Gastrocnemius medialis (tissue), 4 donors: ENCODE data around the gene TNRC18. TPM values are rescaled to one million over a fixed set of nuclear protein-coding genes. Genes with fewer than 3 reads are reported as not detected.
A peak's percentile ranks its signal among the peaks of the same experiment; 100 is the strongest.

Experiments
- ATAC-seq, 2 donors: fragments of 150-250 bp; one replicate each; pipeline ENCODE4 v1.9.1; 2016
- DNase-seq, 2 donors: peaks; one replicate each; pipeline ENCODE4 v3.0.0-alpha.2; 2019
- H3K27ac ChIP-seq, 4 donors: fragments of 200-600 bp; sonication (generic); 1 replicate in 1 of 4; 2 replicates in 3 of 4; pipeline ENCODE4 v1.5.1; 2016 to 2018; ENCODE audit warnings: mild to moderate bottlenecking in 2 of 4, moderate library complexity in 1 of 4
- H3K27me3 ChIP-seq, 3 donors: fragments of 200-600 bp; sonication (generic) in 2 of 3; 1 replicate in 1 of 3; 2 replicates in 2 of 3; pipeline versions ENCODE4 v1.5.1 to v1.6.0; 2016 to 2019; ENCODE audit warnings: mild to moderate bottlenecking in 1 of 3, moderate library complexity in 1 of 3
- H3K36me3 ChIP-seq, 2 donors: fragments of 200-600 bp; sonication (generic) in 1 of 2; one replicate each; pipeline ENCODE4 v1.5.1; 2017 to 2018
- H3K4me1 ChIP-seq, 2 donors: fragments of 200-600 bp; sonication (generic) in 1 of 2; one replicate each; pipeline ENCODE4 v1.5.1; 2016 to 2017; ENCODE audit warnings: mild to moderate bottlenecking in 2 of 2
- H3K4me3 ChIP-seq, 4 donors: fragments of 200-600 bp; sonication (generic) in 3 of 4; 1 replicate in 1 of 4; 2 replicates in 3 of 4; pipeline ENCODE4 v1.5.1; 2016 to 2019; ENCODE audit warnings: mild to moderate bottlenecking in 2 of 4
- H3K9me3 ChIP-seq, 3 donors: fragments of 200-600 bp; sonication (generic) in 2 of 3; 1 replicate in 1 of 3; 2 replicates in 2 of 3; pipeline ENCODE4 v1.5.1; 2016 to 2019
- CTCF ChIP-seq, 5 experiments: fragments of 450-650 bp in 3 of 5; fragments of 200-600 bp in 2 of 5; sonication (generic) in 2 of 5; IDR thresholded peaks in 4 of 5; conservative IDR thresholded peaks in 1 of 5; 1 replicate in 4 of 5; 2 replicates in 1 of 5; pipeline ENCODE4 v1.5.1; 2016 to 2019; ENCODE audit warnings: antibody characterized with exemption in 5 of 5, mild to moderate bottlenecking in 3 of 5, moderate library complexity in 3 of 5
- POLR2A ChIP-seq, 2 donors: fragments of 450-650 bp; IDR thresholded peaks; one replicate each; pipeline ENCODE4 v1.6.1; 2017; ENCODE audit warnings: antibody characterized with exemption in 2 of 2, mild to moderate bottlenecking in 2 of 2, moderate library complexity in 2 of 2
- in situ Hi-C, 4 donors: fragments of 200-750 bp; cut with MboI; loops; one replicate each; pipeline versions ENCODE4 v1.15.0 to v1.8.0; 2017; ENCODE audit warnings: low sequenced_read_pairs in 4 of 4
- intact Hi-C: fragments of 100-400 bp; cut with DNase I; formaldehyde crosslinking; loops from one replicate; pipeline ENCODE4 v1.15.1; 2023; ENCODE audit warnings: low total_unique reads
- total RNA-seq, 4 donors: library from RNA; depleted of rRNA; stranded (reverse); fragments of >200 nt; gene quantifications; one replicate each; pipeline versions ENCODE4 v1.1.0 to v1.2.3, GENCODE V29; 2016

TNRC18 gene
- total RNA-seq, 4 donors from 2014 or later, result 8.7 to 31.2 (median 20.5) TPM

GRCh38 chr7:5448378-5449037 is 24.9 kb upstream of the TNRC18 start:
- DNase-seq, result no peak
- in situ Hi-C loops, result loop anchor here in 2 of 4 donors (5.0 to 10.0 kb wide), 2 partner anchors 84 to 91 kb away; no protein-coding TSS in a partner anchor
- ATAC-seq, result no peak

GRCh38 chr7:5445981-5446594 is 22.5 kb upstream of the TNRC18 start:
- Histone ChIP-seq H3K27me3 (no peaks in the 10 kb centered on the region), H3K4me1 (peaks cover 0 to 5% of the 10 kb centered on the region in 2 donors), H3K27ac (no peak overlapping the region), H3K36me3 (no peaks in the 10 kb centered on the region), H3K9me3 (no peaks in the 10 kb centered on the region), H3K4me3 (no peak overlapping the region)
- ATAC-seq (no peak), DNase-seq (no peak)
- in situ Hi-C loops (loop anchor here in 2 of 4 donors (5.0 to 10.0 kb wide), 2 partner anchors 81 to 89 kb away; no protein-coding TSS in a partner anchor), intact Hi-C loops (no loop called here)
- no peak for TF ChIP-seq CTCF (IDR thresholded peaks at IDR 0.05 in 4 of 5, conservative IDR thresholded peaks at IDR 0.05 in 1 of 5)
- no peak for TF ChIP-seq POLR2A (IDR thresholded peaks at IDR 0.05)

More at GRCh38 chr7:5448378-5449037, 24.9 kb upstream of the TNRC18 start:
- no peaks in the 10 kb centered on the region for H3K9me3 ChIP-seq
- no peak for TF ChIP-seq CTCF (IDR thresholded peaks at IDR 0.05 in 4 of 5, conservative IDR thresholded peaks at IDR 0.05 in 1 of 5)
- intact Hi-C loops, result no loop called here
- H3K4me3 ChIP-seq, result no peak overlapping the region
- no peaks in the 10 kb centered on the region for H3K36me3 ChIP-seq
- H3K4me1 ChIP-seq, result peaks cover 0 to 7% of the 10 kb centered on the region in 2 donors
- H3K27ac ChIP-seq, result no peak overlapping the region
- no peaks in the 10 kb centered on the region for H3K27me3 ChIP-seq

- H3K27me3 ChIP-seq, result no peaks in the 10 kb centered on the region
- H3K4me1 ChIP-seq, result peaks cover 0 to 5% of the 10 kb centered on the region in 2 donors
- no peak for TF ChIP-seq POLR2A (IDR thresholded peaks at IDR 0.05)
- no peak for TF ChIP-seq CTCF (IDR thresholded peaks at IDR 0.05 in 4 of 5, conservative IDR thresholded peaks at IDR 0.05 in 1 of 5)
- DNase-seq (no peak), ATAC-seq (peak; percentile 34)
- in situ Hi-C loops, result loop anchor here in 1 of 4 donors (10.0 kb wide), 1 partner anchor 79 kb away; no protein-coding TSS in a partner anchor
- H3K27ac ChIP-seq, result no peak overlapping the region
- H3K4me3 ChIP-seq, result no peak overlapping the region
- intact Hi-C loops, result no loop called here
- H3K9me3 ChIP-seq, result no peaks in the 10 kb centered on the region
- H3K36me3 ChIP-seq, result no peaks in the 10 kb centered on the region
Observed at GRCh38 chr7:5443678-5444077, 20.0 kb upstream of the TNRC18 start.

GRCh38 chr7:5442757-5443305 is 19.2 kb upstream of the TNRC18 start:
- peaks cover 2 to 5% of the 10 kb centered on the region in 2 donors for H3K4me1 ChIP-seq
- DNase-seq (no peak), ATAC-seq (no peak)
- no peaks in the 10 kb centered on the region for H3K36me3 ChIP-seq
- intact Hi-C loops, result no loop called here
- H3K27me3 ChIP-seq, result no peaks in the 10 kb centered on the region
- TF ChIP-seq CTCF (IDR thresholded peaks at IDR 0.05 in 4 of 5, conservative IDR thresholded peaks at IDR 0.05 in 1 of 5) (no peak), POLR2A (IDR thresholded peaks at IDR 0.05) (no peak)
- no peak overlapping the region for H3K27ac ChIP-seq
- in situ Hi-C loops, result loop anchor here in 1 of 4 donors (10.0 kb wide), 1 partner anchor 78 kb away; no protein-coding TSS in a partner anchor
- no peaks in the 10 kb centered on the region for H3K9me3 ChIP-seq
- H3K4me3 ChIP-seq, result no peak overlapping the region
